Occipital lobe (tissue), 2 donors: ENCODE data around the gene EXOC3L2. TPM values are rescaled to one million over a fixed set of nuclear protein-coding genes. Genes with fewer than 3 reads are reported as not detected.

Source experiments
- DNase-seq: peaks from one replicate; lab custom pipeline; 2025; lab: John Stamatoyannopoulos, UW
- total RNA-seq: library from RNA; depleted of rRNA; stranded (reverse); fragments of >200 nt; gene quantifications from one replicate; pipeline ENCODE4 v1.2.3, GENCODE V29; 2014

The EXOC3L2 gene
- total RNA-seq, 1 donor from 2014 or later, result not detected

GRCh38 chr19:45180936-45181335, 64.3 kb downstream of the EXOC3L2 start:
- no peak for DNase-seq

GRCh38 chr19:45179892-45180370, 65.3 kb downstream of the EXOC3L2 start:
- DNase-seq, result no peak

GRCh38 chr19:45179072-45179891, 65.9 kb downstream of the EXOC3L2 start:
- no peak for DNase-seq

- DNase-seq, result peak; percentile 100
Observed at GRCh38 chr19:45178262-45179071, 66.7 kb downstream of the EXOC3L2 start, which contains the start of gene BLOC1S3. TSS of gene BLOC1S3 (plus strand) at chr19:45178784. CDS start at chr19:45179297, 513 bp downstream.

GRCh38 chr19:45177817-45178261, 67.4 kb downstream of the EXOC3L2 start, which contains the start of gene TRAPPC6A:
TSS of gene TRAPPC6A (minus strand) at chr19:45178237. CDS start at chr19:45178218, 19 bp downstream.
- DNase-seq, result no peak

GRCh38 chr19:45175515-45176345, 69.5 kb downstream of the EXOC3L2 start:
- no peak for DNase-seq

GRCh38 chr19:45173816-45174215, 71.4 kb downstream of the EXOC3L2 start:
- no peak for DNase-seq

GRCh38 chr19:45172611-45173208, 72.5 kb downstream of the EXOC3L2 start:
- DNase-seq, result no peak

GRCh38 chr19:45172173-45172572, 73.0 kb downstream of the EXOC3L2 start:
- DNase-seq, result no peak

GRCh38 chr19:45171211-45171623, 74.0 kb downstream of the EXOC3L2 start:
- no peak for DNase-seq

GRCh38 chr19:45170146-45171106, 74.8 kb downstream of the EXOC3L2 start:
- no peak for DNase-seq

- DNase-seq, result no peak
Observed at GRCh38 chr19:45169602-45170001, 75.6 kb downstream of the EXOC3L2 start.

GRCh38 chr19:45168767-45169351, 76.3 kb downstream of the EXOC3L2 start:
- DNase-seq, result no peak

- DNase-seq, result no peak
Observed at GRCh38 chr19:45166723-45167252, 78.4 kb downstream of the EXOC3L2 start.

- DNase-seq, result no peak
Observed at GRCh38 chr19:45164577-45165335, 80.5 kb downstream of the EXOC3L2 start.

GRCh38 chr19:45163751-45164460, 81.3 kb downstream of the EXOC3L2 start:
- DNase-seq, result no peak

- DNase-seq, result no peak
Observed at GRCh38 chr19:45163156-45163555, 82.1 kb downstream of the EXOC3L2 start.
